ENCODE measurements around the gene MCU. TPM values are rescaled to one million over a fixed set of nuclear protein-coding genes. Genes with fewer than 3 reads are reported as not detected.

The MCU gene
- total and polyA plus RNA-seq, 3 donors from 2014 or later = 15.0 to 20.0 (median 16.9) TPM

DNA sequence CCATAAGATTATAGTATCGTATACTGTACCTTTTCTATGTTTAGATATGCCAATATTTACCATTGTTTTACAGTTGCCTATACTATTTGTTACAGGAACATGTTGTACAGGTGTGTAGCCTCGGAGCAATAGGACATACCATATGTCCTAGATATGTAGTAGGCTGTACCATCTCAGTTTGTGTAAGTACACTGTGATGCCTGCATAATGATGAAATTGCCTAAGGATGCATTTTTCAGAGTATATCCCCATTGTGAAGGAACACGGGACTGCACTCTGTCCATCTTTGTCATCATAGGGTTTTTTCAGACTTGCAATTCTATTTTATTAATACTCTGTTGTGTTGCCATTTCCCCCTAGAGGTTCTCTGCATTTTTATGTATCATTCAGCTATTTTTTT is 50.1 kb downstream of the MCU start:
- Histone ChIP-seq H3K27ac (no peak overlapping the region), H3K4me3 (no peak overlapping the region), H3K27me3 (no peaks in the 10 kb centered on the region), H3K4me1 (peaks cover 11% of the 10 kb centered on the region), H3K9me3 (no peaks in the 10 kb centered on the region), H3K36me3 (ENCODE audit: low read depth, missing control alignments) (no peaks in the 10 kb centered on the region)
- TF ChIP-seq, protein P1, sequence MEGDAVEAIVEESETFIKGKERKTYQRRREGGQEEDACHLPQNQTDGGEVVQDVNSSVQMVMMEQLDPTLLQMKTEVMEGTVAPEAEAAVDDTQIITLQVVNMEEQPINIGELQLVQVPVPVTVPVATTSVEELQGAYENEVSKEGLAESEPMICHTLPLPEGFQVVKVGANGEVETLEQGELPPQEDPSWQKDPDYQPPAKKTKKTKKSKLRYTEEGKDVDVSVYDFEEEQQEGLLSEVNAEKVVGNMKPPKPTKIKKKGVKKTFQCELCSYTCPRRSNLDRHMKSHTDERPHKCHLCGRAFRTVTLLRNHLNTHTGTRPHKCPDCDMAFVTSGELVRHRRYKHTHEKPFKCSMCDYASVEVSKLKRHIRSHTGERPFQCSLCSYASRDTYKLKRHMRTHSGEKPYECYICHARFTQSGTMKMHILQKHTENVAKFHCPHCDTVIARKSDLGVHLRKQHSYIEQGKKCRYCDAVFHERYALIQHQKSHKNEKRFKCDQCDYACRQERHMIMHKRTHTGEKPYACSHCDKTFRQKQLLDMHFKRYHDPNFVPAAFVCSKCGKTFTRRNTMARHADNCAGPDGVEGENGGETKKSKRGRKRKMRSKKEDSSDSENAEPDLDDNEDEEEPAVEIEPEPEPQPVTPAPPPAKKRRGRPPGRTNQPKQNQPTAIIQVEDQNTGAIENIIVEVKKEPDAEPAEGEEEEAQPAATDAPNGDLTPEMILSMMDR (IDR thresholded peaks at IDR 0.05) = no peak
- TF ChIP-seq POLR2A (IDR thresholded peaks at IDR 0.05) = no peak
- DNase-seq = no peak
- 90 to 98% methylated on average over 3 of the region's 3 CpGs for WGBS, 2 donors
- intact Hi-C loops (cut with DNase I; ENCODE audit: low total_unique reads) = no loop called here

- Histone ChIP-seq H3K4me1 (peaks cover 11% of the 10 kb centered on the region), H3K36me3 (ENCODE audit: low read depth, missing control alignments) (no peaks in the 10 kb centered on the region), H3K27ac (no peak overlapping the region), H3K27me3 (no peaks in the 10 kb centered on the region), H3K9me3 (no peaks in the 10 kb centered on the region), H3K4me3 (no peak overlapping the region)
- DNase-seq = no peak
- intact Hi-C loops (cut with DNase I; ENCODE audit: low total_unique reads) = no loop called here
- WGBS, 2 donors = 89% methylated on average over 5 of the region's 5 CpGs
- TF ChIP-seq, protein P1 (IDR thresholded peaks at IDR 0.05) = no peak
- TF ChIP-seq POLR2A (IDR thresholded peaks at IDR 0.05) = no peak
These were observed 50.9 kb downstream of the MCU start for GRCh38 chr10:72742797-72743196.

DNA sequence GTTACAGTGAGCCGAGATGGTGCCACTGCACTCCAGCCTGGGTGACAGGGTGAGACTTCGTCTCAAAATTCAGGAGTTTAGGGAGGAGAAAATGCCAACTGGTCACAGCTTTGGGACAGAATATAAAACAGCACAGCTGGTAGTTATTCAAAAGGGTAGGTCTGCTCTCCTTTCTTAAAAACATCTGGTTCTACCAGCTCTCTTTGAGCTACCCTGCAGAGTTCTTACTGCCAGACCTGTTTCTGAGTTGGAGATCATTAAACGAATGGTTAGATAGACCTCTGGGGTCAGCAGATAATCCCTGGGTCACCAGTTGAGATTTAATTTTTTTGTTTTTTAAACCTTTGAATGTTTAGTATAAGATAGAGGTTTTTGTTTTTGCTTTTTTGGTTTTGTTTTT is 52.6 kb downstream of the MCU start:
- no peak for DNase-seq
- 57 to 68% methylated on average over 3 of the region's 3 CpGs for WGBS, 2 donors
- intact Hi-C loops (cut with DNase I; ENCODE audit: low total_unique reads) = no loop called here
- H3K9me3 ChIP-seq = no peaks in the 10 kb centered on the region
- TF ChIP-seq POLR2A (IDR thresholded peaks at IDR 0.05) = no peak
- TF ChIP-seq, protein P1 (IDR thresholded peaks at IDR 0.05) = no peak
- no peaks in the 10 kb centered on the region for H3K4me1 ChIP-seq
- no peak overlapping the region for H3K4me3 ChIP-seq
- no peak overlapping the region for H3K27ac ChIP-seq
- no peaks in the 10 kb centered on the region for H3K36me3 ChIP-seq (ENCODE audit: low read depth, missing control alignments)
- H3K27me3 ChIP-seq = no peaks in the 10 kb centered on the region

DNA sequence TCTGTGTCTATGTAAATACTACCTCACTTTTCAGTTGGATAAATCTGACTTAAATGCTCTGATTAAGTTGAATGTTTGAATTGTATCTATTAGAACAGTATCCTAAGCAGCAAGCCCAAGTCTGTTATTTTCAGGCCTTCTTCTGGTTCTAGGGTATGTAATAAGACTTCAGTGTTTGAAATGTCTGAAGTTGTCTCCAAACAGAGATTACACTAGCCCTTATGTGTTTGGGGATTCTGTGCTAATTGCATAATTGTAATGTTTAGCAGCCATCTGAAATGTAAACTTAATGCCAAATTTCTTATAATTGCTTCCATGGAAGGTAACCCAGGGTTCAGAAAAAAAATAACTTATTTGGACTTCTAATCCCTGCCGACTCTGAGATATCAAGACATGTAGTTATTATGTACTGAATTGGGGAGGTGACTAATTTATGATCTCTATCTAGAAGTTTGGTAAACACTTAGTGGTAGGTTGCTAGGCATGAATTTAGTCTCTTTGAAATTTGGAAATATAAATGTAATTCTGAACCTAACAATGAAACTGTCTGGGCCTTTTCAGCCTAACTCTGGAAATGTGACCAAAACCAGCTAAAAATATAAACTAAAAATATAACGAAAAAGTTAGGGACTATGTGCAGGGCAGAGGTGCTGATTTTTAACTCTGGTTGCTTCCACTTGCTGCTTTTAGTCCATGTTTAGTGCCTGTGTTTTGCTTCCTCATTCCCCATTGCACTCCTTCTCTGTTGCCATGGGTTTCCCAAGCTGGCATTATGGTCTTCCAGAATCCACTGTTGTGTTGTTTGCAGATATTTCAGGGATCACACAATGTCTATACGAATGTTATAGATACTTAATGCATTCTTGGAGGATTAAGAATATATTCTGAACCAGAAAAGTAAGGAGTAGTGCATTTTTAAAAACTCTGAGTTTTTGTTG is 54.8 kb downstream of the MCU start:
- H3K27ac ChIP-seq = no peak overlapping the region

More for the DNA sequence above, 54.8 kb downstream of the MCU start:
- WGBS, 2 donors = 49 to 53% methylated on average over 3 of the region's 3 CpGs
- no peak for DNase-seq
- TF ChIP-seq, protein P1 (IDR thresholded peaks at IDR 0.05) = no peak
- no peak for TF ChIP-seq POLR2A (IDR thresholded peaks at IDR 0.05)
- no peaks in the 10 kb centered on the region for H3K4me1 ChIP-seq
- intact Hi-C loops (cut with DNase I; ENCODE audit: low total_unique reads) = no loop called here
- no peaks in the 10 kb centered on the region for H3K27me3 ChIP-seq
- no peaks in the 10 kb centered on the region for H3K36me3 ChIP-seq (ENCODE audit: low read depth, missing control alignments)
- H3K4me3 ChIP-seq = no peak overlapping the region
- no peaks in the 10 kb centered on the region for H3K9me3 ChIP-seq

Data from testis (tissue), 3 donors.